ENCODE data around the gene TUBG1.

TUBG1 gene

DNA sequence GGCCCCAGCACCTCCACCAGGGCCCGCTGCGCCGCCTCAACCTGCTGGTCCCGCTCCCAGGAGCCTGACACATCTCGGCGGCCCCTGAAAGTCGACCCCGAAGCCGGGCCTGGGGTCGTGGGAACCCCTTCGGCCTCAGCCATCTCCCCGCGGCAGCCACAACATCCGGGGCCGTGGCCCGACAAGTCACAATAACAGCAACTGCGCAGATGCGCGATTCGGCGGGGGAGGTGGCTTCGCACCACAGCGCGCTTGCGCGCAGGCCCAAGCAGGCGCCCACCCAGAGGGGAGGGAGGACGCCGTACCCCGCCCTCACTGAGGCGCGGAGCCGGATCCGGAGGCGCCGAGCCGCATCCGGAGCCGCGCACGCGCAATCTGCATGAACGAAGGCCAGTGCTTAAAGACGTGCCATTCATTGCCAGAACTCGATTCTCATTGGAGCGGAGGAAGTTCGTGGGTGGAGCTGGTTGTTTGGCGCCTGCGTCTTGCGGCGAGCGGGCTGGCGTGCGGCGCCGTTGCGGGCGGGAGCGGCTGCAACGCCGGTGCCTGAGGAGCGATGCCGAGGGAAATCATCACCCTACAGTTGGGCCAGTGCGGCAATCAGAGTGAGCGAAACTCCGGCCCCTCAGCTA lies at the start of gene TUBG1, which contains the start of gene RETREG3:
TSS of gene TUBG1 (plus strand) at position 502 of the 632 bp plus-strand sequence. CDS start at position 557, 55 bp downstream.
TSS of gene RETREG3 (minus strand) at position 193 of the 632 bp plus-strand sequence. CDS start at position 143, 50 bp downstream.
- peak; percentile 99 for DNase-seq

DNA sequence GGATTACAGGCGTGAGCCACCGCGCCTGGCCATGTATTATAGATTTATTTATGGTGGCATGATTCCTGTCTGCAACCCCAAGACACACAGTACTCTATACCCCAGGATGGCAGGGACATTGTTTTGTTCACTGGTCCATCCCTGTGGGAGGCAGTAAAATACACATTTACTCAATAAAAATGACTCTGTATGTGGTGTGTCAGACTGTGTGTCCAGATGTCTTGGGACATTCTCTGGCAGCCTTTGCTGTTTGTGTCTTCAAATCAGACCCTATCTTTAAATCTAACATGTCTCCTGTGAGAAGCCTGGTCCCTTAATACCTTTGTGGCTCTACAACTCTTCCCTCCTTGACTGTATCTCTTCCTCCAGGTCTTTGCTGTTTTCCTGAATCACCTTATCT lies 49.2 kb upstream of the TUBG1 start:
- DNase-seq: no peak

DNA sequence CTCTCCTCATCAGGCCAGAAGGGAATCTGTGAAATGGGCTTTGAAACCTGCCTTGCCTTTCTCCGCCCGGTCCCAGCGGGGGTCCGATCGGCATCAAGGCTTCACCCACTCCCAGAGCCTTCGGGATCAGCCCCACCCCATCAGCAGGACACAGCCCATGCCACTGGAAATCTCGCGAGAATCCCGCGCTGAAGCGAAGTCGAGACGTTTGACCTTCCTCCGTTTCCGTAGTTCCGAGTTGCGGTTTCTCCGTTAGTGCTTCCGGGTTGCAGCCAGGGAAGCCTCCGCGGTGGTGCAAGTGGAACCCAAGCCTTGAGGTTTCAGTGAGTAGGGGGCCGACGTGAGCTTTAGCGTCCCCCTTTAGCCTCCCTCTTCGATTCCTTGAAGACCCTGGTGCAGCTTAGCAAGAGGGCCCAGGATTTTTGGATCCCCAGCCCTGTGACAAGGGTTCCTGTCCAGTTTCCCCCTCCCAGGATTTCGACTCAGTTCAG lies 47.5 kb upstream of the TUBG1 start, which contains the start of gene COASY:
TSS of gene COASY (plus strand) at position 252 of the 491 bp plus-strand sequence. CDS start 475 bp downstream, outside the sequence.
- DNase-seq: peak; percentile 97

DNA sequence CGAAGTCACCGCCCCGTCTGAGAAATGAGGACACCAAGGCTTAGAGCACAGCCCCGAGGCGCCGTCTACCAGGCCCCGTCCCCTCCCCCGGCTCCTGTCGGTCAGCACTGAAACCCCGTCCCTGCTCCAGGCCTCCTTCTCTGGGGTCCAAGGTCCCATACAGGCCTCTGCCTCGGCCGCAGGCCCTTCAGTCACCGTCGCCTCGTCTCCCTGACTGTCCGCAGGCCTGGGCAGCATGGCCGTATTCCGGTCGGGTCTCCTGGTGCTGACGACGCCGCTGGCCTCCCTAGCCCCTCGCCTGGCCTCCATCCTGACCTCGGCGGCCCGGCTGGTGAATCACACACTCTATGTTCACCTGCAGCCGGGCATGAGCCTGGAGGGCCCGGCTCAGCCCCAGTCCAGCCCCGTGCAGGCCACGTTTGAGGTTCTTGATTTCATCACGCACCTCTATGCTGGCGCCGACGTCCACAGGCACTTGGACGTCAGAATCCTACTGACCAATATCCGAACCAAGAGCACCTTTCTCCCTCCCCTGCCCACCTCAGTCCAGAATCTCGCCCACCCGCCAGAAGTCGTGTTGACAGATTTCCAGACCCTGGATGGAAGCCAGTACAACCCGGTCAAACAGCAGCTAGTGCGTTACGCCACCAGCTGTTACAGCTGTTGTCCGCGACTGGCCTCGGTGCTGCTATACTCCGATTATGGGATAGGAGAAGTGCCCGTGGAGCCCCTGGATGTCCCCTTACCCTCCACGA lies 46.9 kb upstream of the TUBG1 start:
- DNase-seq: no peak

DNA sequence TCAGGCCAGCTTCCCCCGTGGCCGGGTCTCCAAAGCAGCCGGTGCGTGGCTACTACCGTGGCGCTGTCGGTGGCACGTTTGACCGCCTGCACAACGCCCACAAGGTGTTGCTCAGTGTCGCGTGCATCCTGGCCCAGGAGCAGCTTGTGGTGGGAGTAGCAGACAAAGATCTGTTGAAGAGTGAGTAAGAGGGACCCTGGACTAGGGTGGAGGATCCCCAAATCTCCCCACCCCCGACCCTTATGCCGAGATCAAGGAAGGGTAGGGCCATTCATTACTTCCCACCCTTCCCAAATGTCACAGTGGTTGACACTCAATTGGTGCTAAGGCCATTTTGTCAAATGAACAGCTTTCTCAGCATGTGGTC lies 46.4 kb upstream of the TUBG1 start:
- no peak for DNase-seq

DNA sequence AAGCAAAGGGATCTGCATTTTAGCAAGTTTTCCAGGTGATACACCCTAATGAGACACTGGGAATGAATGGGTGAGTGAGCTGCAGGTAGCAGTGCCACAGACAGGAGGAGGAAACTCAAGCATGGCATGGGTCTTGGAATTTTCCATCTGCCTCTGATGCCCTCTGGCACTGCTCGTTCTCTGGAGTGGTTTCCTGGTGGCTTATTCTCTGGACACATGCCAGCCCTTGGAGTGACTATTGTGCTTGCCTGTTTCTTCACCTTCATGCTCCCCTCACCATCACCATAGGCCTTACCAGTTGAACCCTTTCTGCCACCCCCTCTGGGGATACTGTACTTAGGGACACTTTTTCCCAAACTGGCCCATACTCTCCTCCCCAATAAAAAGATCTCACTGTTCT lies 45.9 kb upstream of the TUBG1 start:
- DNase-seq: no peak

DNA sequence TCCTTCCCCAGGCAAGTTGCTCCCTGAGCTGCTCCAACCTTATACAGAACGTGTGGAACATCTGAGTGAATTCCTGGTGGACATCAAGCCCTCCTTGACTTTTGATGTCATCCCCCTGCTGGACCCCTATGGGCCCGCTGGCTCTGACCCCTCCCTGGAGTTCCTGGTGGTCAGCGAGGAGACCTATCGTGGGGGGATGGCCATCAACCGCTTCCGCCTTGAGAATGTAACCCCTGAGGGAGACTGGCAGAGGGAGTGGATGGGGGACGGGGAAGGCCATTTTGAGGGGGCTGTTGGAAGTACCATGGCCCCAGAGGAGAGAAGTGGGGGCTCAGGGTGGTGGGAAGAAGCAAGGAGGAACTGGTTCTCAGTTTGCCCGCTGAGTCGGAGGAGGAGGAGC lies 45.5 kb upstream of the TUBG1 start:
- DNase-seq: no peak

DNA sequence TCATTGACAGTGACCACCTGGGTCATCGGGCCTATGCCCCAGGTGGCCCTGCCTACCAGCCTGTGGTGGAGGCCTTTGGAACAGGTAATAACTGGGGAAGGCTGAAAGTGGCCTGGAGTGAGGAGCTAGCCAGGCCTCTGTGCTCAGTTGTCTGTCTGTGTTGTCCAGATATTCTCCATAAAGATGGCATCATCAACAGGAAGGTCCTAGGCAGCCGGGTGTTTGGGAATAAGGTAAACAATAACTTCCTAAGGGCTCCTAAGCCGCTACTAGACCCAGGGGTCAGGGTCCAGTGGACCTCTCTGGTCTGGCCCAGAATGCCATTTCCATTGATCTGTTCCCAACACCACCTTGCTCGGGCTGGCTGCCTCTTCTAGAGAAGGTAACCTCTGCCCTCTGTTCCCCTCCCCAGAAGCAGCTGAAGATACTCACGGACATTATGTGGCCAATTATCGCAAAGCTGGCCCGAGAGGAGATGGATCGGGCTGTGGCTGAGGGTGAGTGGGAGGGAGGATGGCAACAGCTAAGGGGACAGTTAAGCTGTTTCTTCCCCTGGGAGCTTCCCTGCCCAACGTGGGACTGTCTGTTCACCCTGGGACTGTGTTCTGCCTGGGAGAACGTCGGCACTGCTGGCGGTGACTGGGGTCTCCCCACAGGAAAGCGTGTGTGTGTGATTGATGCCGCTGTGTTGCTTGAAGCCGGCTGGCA lies 44.5 kb upstream of the TUBG1 start:
- DNase-seq: no peak

DNA sequence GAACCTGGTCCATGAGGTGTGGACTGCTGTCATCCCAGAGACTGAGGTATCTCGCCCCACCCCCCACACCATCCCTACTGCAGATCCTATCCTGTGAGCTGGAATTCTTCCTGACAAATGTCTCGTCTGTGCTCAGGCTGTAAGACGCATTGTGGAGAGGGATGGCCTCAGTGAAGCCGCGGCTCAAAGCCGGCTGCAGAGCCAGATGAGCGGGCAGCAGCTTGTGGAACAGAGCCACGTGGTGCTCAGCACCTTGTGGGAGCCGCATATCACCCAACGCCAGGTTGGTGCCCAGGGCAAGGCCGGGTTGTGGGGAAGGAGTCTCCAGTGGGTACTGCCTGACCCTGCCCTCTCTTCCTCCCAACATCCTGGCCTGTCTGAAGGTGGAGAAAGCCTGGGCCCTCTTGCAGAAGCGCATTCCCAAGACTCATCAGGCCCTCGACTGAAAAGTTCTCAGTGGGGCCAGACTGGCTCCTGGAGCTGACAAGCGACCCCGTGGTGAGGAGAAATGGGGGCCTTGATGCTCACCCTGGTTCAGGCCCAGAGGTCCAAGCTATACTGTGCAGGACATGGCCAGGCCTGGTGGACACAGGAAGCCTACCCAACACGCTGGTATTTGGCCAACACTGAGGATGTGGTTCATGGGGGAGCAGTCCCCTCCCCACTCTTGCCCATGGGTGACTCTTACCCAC lies 43.8 kb upstream of the TUBG1 start:
- no peak for DNase-seq

DNA sequence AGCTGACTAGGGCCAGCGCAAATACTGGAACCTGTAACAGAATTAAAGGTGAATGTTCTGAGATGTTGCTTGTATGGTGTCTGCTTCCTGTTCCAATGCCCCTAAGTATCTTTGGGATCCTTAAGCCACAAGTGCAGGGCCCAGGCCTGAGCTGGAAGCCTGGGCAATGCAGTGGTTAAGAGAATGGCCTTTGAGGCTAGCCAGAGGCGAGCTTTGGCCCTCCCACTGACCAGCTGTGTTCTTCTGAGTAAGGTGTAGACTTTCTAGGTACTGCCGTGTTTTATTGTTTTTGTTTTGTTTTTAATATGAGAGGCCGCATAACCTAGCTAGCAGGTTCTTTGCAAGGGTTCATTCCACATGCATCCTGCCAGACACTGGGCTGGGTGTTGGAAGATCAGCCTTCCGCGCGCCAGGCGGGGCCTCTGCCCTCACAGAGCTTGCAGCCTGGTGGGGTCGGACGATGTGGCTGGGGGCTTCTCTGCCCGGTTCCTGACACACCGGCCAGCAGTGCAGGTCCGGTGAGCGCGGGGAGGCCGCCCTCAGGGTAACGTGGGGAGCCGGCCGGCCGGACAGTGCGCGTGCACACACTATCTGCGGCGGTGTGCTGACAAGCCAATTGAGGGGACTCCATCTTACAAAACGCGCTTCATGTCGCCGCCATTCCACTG lies 43.1 kb upstream of the TUBG1 start:
- no peak for DNase-seq

DNA sequence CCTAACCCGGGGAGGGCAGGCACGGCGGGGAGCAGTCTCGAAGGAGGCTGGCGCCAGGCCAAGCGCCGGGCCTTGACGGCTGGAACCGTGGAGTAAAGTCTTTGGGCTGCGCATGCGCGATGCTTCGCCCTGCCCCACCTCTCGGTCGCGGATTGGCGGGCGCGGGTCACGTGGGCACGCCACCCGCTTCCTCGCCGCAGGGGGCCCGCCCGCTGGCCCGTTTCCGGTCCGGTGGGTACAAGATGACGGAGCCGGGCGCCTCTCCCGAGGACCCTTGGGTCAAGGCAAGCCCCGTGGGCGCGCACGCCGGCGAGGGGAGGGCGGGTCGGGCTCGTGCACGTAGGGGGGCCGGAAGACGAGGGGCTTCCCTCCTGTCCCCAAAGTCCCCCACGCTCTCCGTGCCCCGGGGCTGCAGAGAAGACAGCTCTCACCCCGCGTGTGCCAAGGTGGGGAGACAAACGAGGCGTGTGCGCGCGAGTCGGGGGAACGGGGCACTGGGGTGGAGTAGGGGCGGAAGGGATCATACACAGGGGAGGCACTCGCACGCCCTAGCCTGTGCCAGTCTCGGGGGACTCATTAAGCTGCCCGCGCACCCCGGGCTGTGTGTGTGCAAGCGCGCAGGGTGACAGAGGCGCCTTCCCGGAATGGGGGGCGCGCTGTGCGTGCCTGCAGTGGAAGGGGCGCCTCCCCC lies 42.5 kb upstream of the TUBG1 start, which contains the start of gene MLX:
TSS of gene MLX (plus strand) at position 218 of the 691 bp plus-strand sequence. CDS start at position 243, 25 bp downstream.
- DNase-seq: peak; percentile 95

DNA sequence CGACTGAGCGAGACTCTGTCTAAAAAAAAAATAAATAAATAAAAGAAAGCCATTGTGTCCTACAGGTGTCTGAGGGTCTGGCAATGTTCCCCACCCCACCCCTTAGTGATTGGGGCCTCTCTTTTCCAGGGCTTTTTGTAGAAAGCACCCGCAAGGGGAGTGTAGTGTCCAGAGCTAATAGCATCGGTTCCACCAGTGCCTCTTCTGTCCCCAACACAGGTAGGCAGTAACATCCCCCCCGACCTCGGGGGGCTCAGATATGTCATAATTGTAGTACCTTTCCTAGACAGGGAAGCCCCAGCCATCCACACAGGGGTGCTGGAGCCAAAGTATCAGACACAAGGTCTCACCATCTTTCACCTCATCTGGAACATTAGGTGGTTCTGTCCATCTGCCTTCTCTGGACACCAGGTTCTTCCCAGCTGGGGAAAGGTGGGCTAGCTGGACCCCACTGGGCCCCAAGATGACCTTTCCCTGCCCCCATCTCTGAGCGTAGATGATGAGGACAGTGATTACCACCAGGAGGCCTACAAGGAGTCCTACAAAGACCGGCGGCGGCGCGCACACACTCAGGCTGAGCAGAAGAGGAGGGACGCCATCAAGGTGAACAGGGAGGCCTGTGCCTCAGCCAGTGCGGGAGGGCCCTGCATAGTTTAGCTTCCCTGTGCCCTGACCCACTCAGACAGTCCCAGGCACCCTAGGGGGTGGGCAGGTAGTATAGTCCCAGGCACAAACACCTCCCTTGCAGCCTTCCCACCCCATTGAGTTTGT lies 41.0 kb upstream of the TUBG1 start:
- no peak for DNase-seq

DNA sequence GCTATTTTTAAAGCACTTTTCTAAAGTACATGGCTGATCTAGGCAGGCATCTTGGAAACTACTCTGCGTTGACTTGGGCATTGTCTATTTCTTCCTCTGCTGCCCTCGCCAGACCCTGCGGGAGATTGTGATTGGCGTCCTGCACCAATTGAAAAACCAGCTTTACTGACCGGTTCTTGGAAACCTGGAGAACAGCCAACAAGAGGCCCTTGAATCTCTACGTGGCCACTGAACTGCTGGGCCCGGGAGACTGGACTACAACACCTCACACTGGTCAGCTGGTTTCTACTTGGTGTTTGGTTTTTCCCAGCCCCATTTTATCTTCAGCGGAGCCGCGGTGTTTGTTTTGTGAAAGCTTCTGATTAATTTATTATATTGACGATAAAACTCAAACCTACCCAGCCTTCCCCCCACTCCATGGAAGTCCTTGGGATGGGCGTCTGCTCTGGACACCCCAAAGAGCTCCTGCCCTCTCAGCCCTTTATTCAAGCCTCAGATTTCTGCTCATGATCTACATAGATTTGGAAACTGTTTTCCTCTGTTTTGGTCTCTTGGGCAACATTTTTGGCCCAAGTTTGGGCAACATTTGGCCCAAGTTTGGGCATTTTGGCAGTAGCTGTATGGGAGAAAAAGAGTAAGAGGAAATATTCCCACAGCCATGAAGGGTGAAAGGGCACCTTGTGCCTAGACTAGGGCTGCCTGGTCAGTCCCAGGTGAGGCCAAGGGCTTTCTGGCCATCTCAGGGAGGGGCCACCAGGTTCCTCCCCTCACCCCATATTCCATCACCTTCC lies 37.9 kb upstream of the TUBG1 start:
- no peak for DNase-seq

DNA sequence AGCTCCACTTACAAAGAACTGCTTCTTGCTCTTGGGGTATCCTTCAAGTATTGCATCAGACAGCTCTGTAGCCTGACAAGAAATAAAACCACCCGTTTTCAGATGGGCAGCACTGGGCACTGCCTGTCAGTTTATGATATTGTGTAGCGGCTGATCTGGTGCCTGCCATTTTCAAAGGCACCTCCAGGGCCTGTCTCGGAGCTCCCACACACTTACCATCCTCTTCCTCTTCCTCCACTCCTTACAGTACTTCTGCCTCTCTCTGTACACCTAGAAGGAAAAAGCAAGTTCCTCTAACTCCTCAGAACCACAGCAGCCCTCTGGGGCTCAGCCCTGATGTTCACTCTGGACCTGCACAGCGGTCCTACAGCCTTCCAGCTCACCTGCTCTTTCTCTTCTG lies 36.4 kb upstream of the TUBG1 start:
- DNase-seq: no peak

DNA sequence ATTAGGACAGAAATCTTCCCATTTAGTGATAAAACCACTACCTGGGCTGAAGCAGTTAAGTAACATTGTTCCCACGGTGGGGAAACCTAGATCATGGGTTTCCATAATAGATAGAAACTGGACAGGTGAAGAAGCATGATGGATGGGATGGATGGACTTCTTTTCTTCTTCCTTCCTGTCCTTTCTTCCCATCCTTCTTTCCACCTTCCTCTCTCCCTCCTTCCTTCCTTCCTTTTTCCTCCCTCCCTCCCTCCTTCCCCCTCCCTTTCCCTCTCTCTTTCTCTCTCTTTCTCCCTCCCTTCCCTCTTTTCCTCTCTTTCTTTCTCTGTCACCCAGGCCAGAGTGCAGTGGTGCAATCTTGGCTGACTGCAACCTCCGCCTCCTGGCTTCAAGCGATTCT lies 35.0 kb upstream of the TUBG1 start:
- DNase-seq: no peak

DNA sequence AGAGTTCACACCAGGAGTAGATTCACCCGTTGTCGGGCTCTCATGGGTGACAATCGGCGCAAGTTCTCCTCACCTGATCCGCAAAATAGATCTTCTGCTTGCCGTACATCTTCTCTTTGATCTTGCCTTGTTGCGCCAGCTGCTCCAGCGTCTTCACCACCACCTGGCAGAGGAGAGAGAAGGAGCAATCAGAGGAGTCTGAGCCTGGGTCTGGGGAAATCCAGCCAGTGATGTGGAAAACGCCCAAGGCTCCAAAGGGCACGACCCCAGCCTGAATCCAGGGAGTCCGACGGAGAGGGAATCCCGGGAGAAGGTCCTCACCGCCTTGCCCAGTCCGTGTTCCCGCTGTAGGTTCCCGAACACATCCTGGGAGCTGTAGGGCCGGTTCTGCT lies 32.3 kb upstream of the TUBG1 start:
- DNase-seq: no peak

DNA sequence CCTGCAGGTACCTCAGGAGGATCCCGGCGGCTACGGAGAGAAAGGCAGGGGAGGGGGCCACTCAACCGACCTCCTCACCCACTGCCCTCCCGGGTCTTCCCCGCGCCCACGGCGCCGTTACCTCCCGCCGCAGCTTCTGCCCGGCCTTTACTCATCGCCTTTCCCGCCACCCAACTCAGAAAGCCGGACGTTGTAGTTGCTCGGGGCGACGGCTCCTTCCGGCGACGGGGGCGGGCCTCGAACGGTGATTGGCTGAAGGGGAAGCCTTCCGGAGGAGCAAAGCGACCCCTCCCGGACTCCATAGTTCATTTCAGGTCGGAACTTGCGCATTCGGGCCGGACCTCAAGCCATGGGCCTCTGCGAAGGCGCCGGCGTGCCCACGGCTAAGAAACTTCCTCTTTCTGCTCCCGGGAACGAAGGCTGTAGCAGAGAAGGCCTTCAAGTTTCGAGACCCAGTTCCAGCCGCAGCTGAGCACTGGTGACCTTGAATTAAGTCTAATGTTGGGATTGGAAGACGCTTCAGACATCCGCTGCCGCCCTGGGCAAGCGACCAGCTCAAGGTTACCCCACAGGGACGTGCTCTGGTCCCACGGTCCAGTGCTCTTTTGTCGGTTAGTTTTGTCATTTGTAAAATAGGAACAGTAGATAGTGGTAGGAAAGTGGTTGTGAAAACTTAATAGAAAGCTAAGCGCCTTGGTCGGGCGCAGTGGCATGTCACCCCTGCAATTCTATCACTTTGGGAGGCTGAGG lies 31.8 kb upstream of the TUBG1 start, which contains the start of gene PSMC3IP:
TSS of gene PSMC3IP (minus strand) at position 198 of the 750 bp plus-strand sequence. CDS start at position 155, 43 bp downstream.
- DNase-seq: peak; percentile 98

DNA sequence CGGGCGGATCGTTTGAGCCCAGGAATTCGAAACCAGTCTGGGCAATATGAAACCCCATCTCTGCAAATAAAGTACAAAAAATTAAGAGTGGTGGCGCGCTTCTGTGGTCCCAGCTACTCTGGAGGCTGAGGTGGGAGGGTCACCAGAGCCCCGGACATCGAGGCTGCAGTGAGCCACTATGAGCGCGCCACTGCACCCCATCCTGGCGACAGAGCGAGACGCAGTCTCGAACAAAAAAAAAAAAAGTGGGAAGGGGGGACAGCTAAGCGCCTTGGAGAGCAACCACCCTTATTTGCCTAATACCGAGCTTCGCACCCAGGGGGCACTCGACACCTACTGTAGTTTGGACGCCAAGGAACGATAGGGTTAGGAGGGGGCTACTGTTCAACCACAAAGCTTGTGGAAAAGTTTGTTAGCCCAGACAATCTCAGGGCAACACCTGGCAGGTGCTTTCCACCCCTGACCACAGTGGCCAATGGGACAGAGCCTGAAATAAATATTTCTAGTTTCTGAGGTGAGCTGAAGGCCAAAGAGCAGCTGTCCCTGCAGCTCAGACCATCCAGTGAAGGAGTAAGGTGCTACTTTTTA lies 31.1 kb upstream of the TUBG1 start:
- peak; percentile 84 for DNase-seq

Measured in stimulated activated CD4-positive, alpha-beta T cell treated with anti-CD3 and anti-CD28 coated beads, Interleukin-15, amount 100 ng/mL, for 24 hours (primary cell).